Mesenchymal stem cell (in vitro differentiated cells and primary cell): ENCODE results near the gene PTTG2.

Experiments
- DNase-seq: peaks from one replicate; pipeline ENCODE4 v3.0.0-alpha.2; 2013
- H2AFZ ChIP-seq: one replicate; pipeline ENCODE4 v1.6.1; 2013; ENCODE audit warnings: low read depth, mild to moderate bottlenecking, control low read depth, inconsistent platforms, low read length, moderate library complexity
- H2AK5ac ChIP-seq: 2 replicates; pipeline ENCODE4 v1.6.1; 2013; ENCODE audit warnings: low read length, moderate library complexity, mild to moderate bottlenecking, inconsistent platforms; ENCODE audit not compliant: severe bottlenecking
- H2BK120ac ChIP-seq: one replicate; pipeline ENCODE4 v1.6.1; 2013; ENCODE audit warnings: low read depth, mild to moderate bottlenecking, inconsistent platforms, low read length, moderate library complexity
- H2BK12ac ChIP-seq, 2 experiments: one replicate each; pipeline ENCODE4 v1.6.1; 2013; ENCODE audit warnings: inconsistent platforms in 2 of 2, low read length in 2 of 2, mild to moderate bottlenecking in 2 of 2, moderate library complexity in 2 of 2, control low read depth in 1 of 2
- H2BK15ac ChIP-seq: one replicate; pipeline ENCODE4 v1.6.1; 2013; ENCODE audit warnings: mild to moderate bottlenecking, low read depth, inconsistent platforms; ENCODE audit not compliant: poor library complexity, severe bottlenecking
- H2BK5ac ChIP-seq: 2 replicates; pipeline ENCODE4 v1.6.1; 2013; ENCODE audit warnings: low read depth, mild to moderate bottlenecking, low read length, control low read depth, inconsistent platforms; ENCODE audit not compliant: poor library complexity, severe bottlenecking
- H3K14ac ChIP-seq, 2 experiments: one replicate each; pipeline ENCODE4 v1.6.1; 2013; ENCODE audit warnings: inconsistent platforms in 2 of 2, low read length in 2 of 2, control low read depth in 1 of 2, mild to moderate bottlenecking in 1 of 2, moderate library complexity in 1 of 2
- H3K18ac ChIP-seq, 2 experiments: one replicate each; pipeline ENCODE4 v1.6.1; 2013; ENCODE audit warnings: inconsistent platforms in 2 of 2, low read length in 2 of 2, control low read depth in 1 of 2, low read depth in 1 of 2, mild to moderate bottlenecking in 1 of 2
- H3K23ac ChIP-seq, 2 experiments: one replicate each; pipeline ENCODE4 v1.6.1; 2013; ENCODE audit warnings: inconsistent platforms in 2 of 2, low read length in 2 of 2, mild to moderate bottlenecking in 2 of 2, moderate library complexity in 2 of 2, control low read depth in 1 of 2
- H3K27ac ChIP-seq: 2 replicates; pipeline ENCODE4 v1.5.1; 2013; ENCODE audit warnings: mild to moderate bottlenecking, moderate library complexity, low read length, control low read depth, inconsistent platforms; ENCODE audit not compliant: poor library complexity, severe bottlenecking
- H3K27me3 ChIP-seq, 2 experiments: 2 replicates each; pipeline versions ENCODE4 v1.6.1 to v1.7.0; 2013; ENCODE audit warnings: low read length in 2 of 2, mild to moderate bottlenecking in 2 of 2, moderate library complexity in 2 of 2, control low read depth in 1 of 2, inconsistent platforms in 1 of 2; ENCODE audit not compliant: control insufficient read depth in 1 of 2, insufficient read depth in 1 of 2
- H3K36me3 ChIP-seq, 2 experiments: 2 replicates each; pipeline versions ENCODE4 v1.6.1 to v1.7.0; 2013; ENCODE audit warnings: low read length in 2 of 2, control low read depth in 1 of 2, inconsistent platforms in 1 of 2, low read depth in 1 of 2, mild to moderate bottlenecking in 1 of 2; ENCODE audit not compliant: insufficient read depth in 2 of 2, control insufficient read depth in 1 of 2
- H3K4ac ChIP-seq, 2 experiments: one replicate each; pipeline ENCODE4 v1.6.1; 2013; ENCODE audit warnings: inconsistent platforms in 2 of 2, low read length in 2 of 2, mild to moderate bottlenecking in 2 of 2, moderate library complexity in 2 of 2, control low read depth in 1 of 2, low read depth in 1 of 2
- H3K4me1 ChIP-seq: 2 replicates; pipeline ENCODE4 v1.6.1; 2013; ENCODE audit warnings: low read depth, low read length, control low read depth; ENCODE audit not compliant: control insufficient read depth, insufficient read depth
- H3K4me2 ChIP-seq: 2 replicates; pipeline ENCODE4 v1.6.1; 2013; ENCODE audit warnings: low read length, mild to moderate bottlenecking, inconsistent platforms; ENCODE audit not compliant: poor library complexity, severe bottlenecking
- H3K4me3 ChIP-seq, 2 experiments: 2 replicates each; pipeline versions ENCODE4 v1.5.1 to v1.7.0; 2013; ENCODE audit warnings: low read length in 2 of 2, mild to moderate bottlenecking in 2 of 2, control low read depth in 1 of 2, low read depth in 1 of 2; ENCODE audit not compliant: insufficient read depth in 1 of 2
- H3K79me1 ChIP-seq: replicated peaks from 2 replicates; pipeline ENCODE4 v1.6.1; 2013; ENCODE audit warnings: mild to moderate bottlenecking, control low read depth, low read length, inconsistent platforms; ENCODE audit not compliant: poor library complexity, severe bottlenecking
- H3K9ac ChIP-seq: 2 replicates; pipeline ENCODE4 v1.7.0; 2013; ENCODE audit warnings: mild to moderate bottlenecking, low read length, moderate library complexity
- H3K9me3 ChIP-seq: 2 replicates; pipeline ENCODE4 v1.7.0; 2013; ENCODE audit warnings: mild to moderate bottlenecking, low read length; ENCODE audit not compliant: control insufficient read depth
- H4K8ac ChIP-seq: one replicate; pipeline ENCODE4 v1.6.1; 2013; ENCODE audit warnings: inconsistent platforms, mild to moderate bottlenecking, low read length, moderate library complexity
- H4K91ac ChIP-seq: one replicate; pipeline ENCODE4 v1.6.1; 2013; ENCODE audit warnings: mild to moderate bottlenecking, low read length, inconsistent platforms
- WGBS: methylation state at CpG from one replicate; pipeline ENCODE4 v1.1.7; 2013; ENCODE audit warnings: mixed read lengths; 5-methylcytosine and 5-hydroxymethylcytosine counted together

The PTTG2 gene

GRCh38 chr4:37936889-37937498, 23.2 kb upstream of the PTTG2 start:
- H4K91ac ChIP-seq = no peak overlapping the region
- no peak overlapping the region for H2BK12ac ChIP-seq
- H3K14ac ChIP-seq = no peak overlapping the region
- no peak overlapping the region for H3K23ac ChIP-seq
- peak overlapping the region; percentile 4 for H4K8ac ChIP-seq
- H3K4me3 ChIP-seq = no peak overlapping the region
- H2AFZ ChIP-seq = no peak overlapping the region
- no peak overlapping the region for H3K27ac ChIP-seq
- peaks cover 9 to 19% of the 10 kb centered on the region in 2 experiments for H3K27me3 ChIP-seq
- H3K9me3 ChIP-seq = no peaks in the 10 kb centered on the region
- no peak overlapping the region for H3K4me2 ChIP-seq
- no peak for DNase-seq
- H3K36me3 ChIP-seq = no peaks in the 10 kb centered on the region
- no peaks in the 10 kb centered on the region for H3K79me1 ChIP-seq
- H3K4ac ChIP-seq = no peak overlapping the region
- H3K9ac ChIP-seq = no peak overlapping the region
- 57% methylated on average over 6 of the region's 7 CpGs for WGBS
- H3K18ac ChIP-seq = no peak overlapping the region
- no peaks in the 10 kb centered on the region for H3K4me1 ChIP-seq
- no peak overlapping the region for H2AK5ac ChIP-seq
- H2BK15ac ChIP-seq = no peak overlapping the region
- no peak overlapping the region for H2BK120ac ChIP-seq
- H2BK5ac ChIP-seq = no peak overlapping the region

GRCh38 chr4:37938208-37938607, 22.0 kb upstream of the PTTG2 start:
- no peaks in the 10 kb centered on the region for H3K9me3 ChIP-seq

GRCh38 chr4:37946503-37947179, 13.6 kb upstream of the PTTG2 start:
- H2AFZ ChIP-seq = no peak overlapping the region
- H3K4ac ChIP-seq = no peak overlapping the region
- H2BK120ac ChIP-seq = no peak overlapping the region
- no peak overlapping the region for H2BK15ac ChIP-seq
- H4K8ac ChIP-seq = no peak overlapping the region
- H4K91ac ChIP-seq = no peak overlapping the region
- H3K79me1 ChIP-seq = no peaks in the 10 kb centered on the region
- H2BK5ac ChIP-seq = no peak overlapping the region
- H3K4me1 ChIP-seq = no peaks in the 10 kb centered on the region
- no peak overlapping the region for H3K4me3 ChIP-seq
- H3K27me3 ChIP-seq = peaks cover 0 to 3% of the 10 kb centered on the region in 2 experiments
- no peaks in the 10 kb centered on the region for H3K36me3 ChIP-seq
- DNase-seq = no peak
- no peak overlapping the region for H2BK12ac ChIP-seq
- H3K27ac ChIP-seq = no peak overlapping the region
- no peak overlapping the region for H3K9ac ChIP-seq
- H3K18ac ChIP-seq = no peak overlapping the region
- no peak overlapping the region for H2AK5ac ChIP-seq
- H3K14ac ChIP-seq = peak overlapping the region in 1 of 2 experiments; percentile 87
- no peak overlapping the region for H3K4me2 ChIP-seq
- H3K9me3 ChIP-seq = no peaks in the 10 kb centered on the region
- 80% methylated on average over 8 of the region's 10 CpGs for WGBS
- H3K23ac ChIP-seq = no peak overlapping the region

More at GRCh38 chr4:37938208-37938607, 22.0 kb upstream of the PTTG2 start:
- Histone ChIP-seq H3K4me2 (no peak overlapping the region), H2AK5ac (no peak overlapping the region), H2BK5ac (no peak overlapping the region), H3K79me1 (no peaks in the 10 kb centered on the region), H3K36me3 (no peaks in the 10 kb centered on the region), H3K18ac (no peak overlapping the region), H3K9ac (no peak overlapping the region), H3K23ac (no peak overlapping the region), H3K4ac (no peak overlapping the region), H3K4me3 (no peak overlapping the region), H2BK120ac (no peak overlapping the region), H2BK12ac (no peak overlapping the region), H4K91ac (no peak overlapping the region), H3K27ac (no peak overlapping the region), H3K27me3 (peaks cover 9 to 19% of the 10 kb centered on the region in 2 experiments), H3K4me1 (no peaks in the 10 kb centered on the region), H3K14ac (no peak overlapping the region), H2AFZ (no peak overlapping the region), H4K8ac (no peak overlapping the region), H2BK15ac (no peak overlapping the region)
- DNase-seq = no peak
- 100% methylated on average over 1 of the region's 3 CpGs for WGBS

- H3K14ac ChIP-seq = no peak overlapping the region
- H4K91ac ChIP-seq = no peak overlapping the region
- H3K9me3 ChIP-seq = no peaks in the 10 kb centered on the region
- H2AFZ ChIP-seq = no peak overlapping the region
- 96% methylated on average over 3 of the region's 4 CpGs for WGBS
- H2BK120ac ChIP-seq = no peak overlapping the region
- H2BK12ac ChIP-seq = no peak overlapping the region
- peaks cover 0 to 6% of the 10 kb centered on the region in 2 experiments for H3K27me3 ChIP-seq
- no peak overlapping the region for H3K4ac ChIP-seq
- no peak overlapping the region for H2AK5ac ChIP-seq
- H3K9ac ChIP-seq = no peak overlapping the region
- no peak for DNase-seq
- no peaks in the 10 kb centered on the region for H3K36me3 ChIP-seq
- no peaks in the 10 kb centered on the region for H3K79me1 ChIP-seq
- H2BK5ac ChIP-seq = no peak overlapping the region
- H3K27ac ChIP-seq = no peak overlapping the region
- no peaks in the 10 kb centered on the region for H3K4me1 ChIP-seq
- no peak overlapping the region for H2BK15ac ChIP-seq
- no peak overlapping the region for H3K4me2 ChIP-seq
- H3K18ac ChIP-seq = no peak overlapping the region
- H3K4me3 ChIP-seq = no peak overlapping the region
- H4K8ac ChIP-seq = no peak overlapping the region
- H3K23ac ChIP-seq = no peak overlapping the region
Measured at GRCh38 chr4:37948542-37948941, 11.7 kb upstream of the PTTG2 start.
